Liver (tissue), 3 donors: ENCODE measurements around the gene HNMT.

Experiments
- ATF3 ChIP-seq: IDR thresholded peaks from 2 replicates; pipeline ENCODE4 v1.6.1; 2016; ENCODE audit warnings: antibody characterized with exemption
- CTCF ChIP-seq: fragments of 150-350 bp; IDR thresholded peaks from 2 replicates; pipeline ENCODE4 v1.5.1; 2017; ENCODE audit warnings: improper control_type of control experiment, low read depth, low read length; ENCODE audit not compliant: missing input control
- EGR1 ChIP-seq, 2 donors: IDR thresholded peaks; 2 replicates each; pipeline ENCODE4 v1.6.1; 2016 to 2018; ENCODE audit warnings: antibody characterized with exemption in 2 of 2, low read depth in 2 of 2
- HNF4G ChIP-seq: IDR thresholded peaks from 2 replicates; pipeline ENCODE4 v1.6.1; 2016; ENCODE audit warnings: antibody characterized with exemption
- MAX ChIP-seq: IDR thresholded peaks from 2 replicates; pipeline ENCODE4 v1.6.1; 2016; ENCODE audit warnings: antibody characterized with exemption
- REST ChIP-seq: IDR thresholded peaks from 2 replicates; pipeline ENCODE4 v1.6.1; 2016; ENCODE audit warnings: antibody characterized with exemption, mild to moderate bottlenecking
- SP1 ChIP-seq: IDR thresholded peaks from 2 replicates; pipeline ENCODE4 v1.6.1; 2018; ENCODE audit warnings: antibody characterized with exemption, mild to moderate bottlenecking
- TAF1 ChIP-seq: conservative IDR thresholded peaks from 2 replicates; pipeline ENCODE4 v1.6.1; 2016; ENCODE audit warnings: antibody characterized with exemption, mild to moderate bottlenecking
- YY1 ChIP-seq: IDR thresholded peaks from 2 replicates; pipeline ENCODE4 v1.6.1; 2016; ENCODE audit warnings: antibody characterized with exemption, mild to moderate bottlenecking
- donor health status: healthy.
- donor health status: healthy.

GRCh38 chr2:138000796-138001195, 36.5 kb downstream of the HNMT start:
- TF ChIP-seq CTCF (no peak), YY1 (no peak), REST (no peak), MAX (no peak), ATF3 (no peak), HNF4G (no peak), EGR1 (IDR thresholded peaks at IDR 0.05; ENCODE audit: low read depth in 2 of 2) (no peak), SP1 (no peak), TAF1 (no peak)
